GM12878 (cell line): ENCODE data around the gene CARS2.

Experiments used
- CEBPB ChIP-seq, 2 experiments: fragments of 150-350 bp in 1 of 2; IDR thresholded peaks; 2 replicates each; pipeline ENCODE4 v1.6.1; 2012 to 2014; ENCODE audit warnings: low read depth in 2 of 2, low read length in 2 of 2, borderline replicate concordance in 1 of 2, inconsistent platforms in 1 of 2
- CTCF ChIP-seq, 3 experiments: IDR thresholded peaks in 2 of 3; conservative IDR thresholded peaks in 1 of 3; 2 replicates each; pipeline ENCODE4 v1.5.1; 2011; ENCODE audit warnings: low read depth in 3 of 3, low read length in 3 of 3, mild to moderate bottlenecking in 3 of 3, control low read depth in 2 of 3, moderate library complexity in 2 of 3, inconsistent platforms in 1 of 3, mixed read lengths in 1 of 3; ENCODE audit not compliant: control insufficient read depth in 2 of 3, insufficient read depth in 1 of 3; ENCODE audit errors: extremely low read depth in 1 of 3
- ELK1 ChIP-seq: IDR thresholded peaks from 2 replicates; pipeline ENCODE4 v1.6.1; 2012; ENCODE audit warnings: low read depth, low read length, improper control_type of control experiment
- ETV6 ChIP-seq, 2 experiments: fragments of 450-650 bp in 1 of 2; IDR thresholded peaks in 1 of 2; conservative IDR thresholded peaks in 1 of 2; 2 replicates each; pipeline ENCODE4 v1.6.1; 2014; ENCODE audit warnings: antibody characterized with exemption in 1 of 2, borderline replicate concordance in 1 of 2, low read depth in 1 of 2, mild to moderate bottlenecking in 1 of 2, moderate library complexity in 1 of 2
- POLR2A ChIP-seq: IDR thresholded peaks from 2 replicates; pipeline ENCODE4 v1.6.1; 2011; ENCODE audit warnings: low read depth, mild to moderate bottlenecking, low read length
- RAD21 ChIP-seq: IDR thresholded peaks from 2 replicates; pipeline ENCODE4 v1.6.1; 2011; ENCODE audit warnings: mild to moderate bottlenecking, low read depth, low read length, moderate library complexity; ENCODE audit not compliant: insufficient read depth
- SIX5 ChIP-seq: IDR thresholded peaks from 2 replicates; pipeline ENCODE4 v1.6.1; 2011; ENCODE audit warnings: mild to moderate bottlenecking, low read depth, low read length, moderate library complexity; ENCODE audit not compliant: severe bottlenecking
- STAT3 ChIP-seq: IDR thresholded peaks from 2 replicates; pipeline ENCODE4 v1.6.1; 2011; ENCODE audit warnings: low read depth, low read length, improper control_type of control experiment
- SUZ12 ChIP-seq: fragments of 200-600 bp; sonication (generic); IDR thresholded peaks from one replicate; pipeline ENCODE4 v1.6.1; 2018; ENCODE audit warnings: antibody characterized with exemption, mild to moderate bottlenecking; ENCODE audit not compliant: unreplicated experiment
- ZNF207 ChIP-seq: fragments of 450-650 bp; IDR thresholded peaks from 2 replicates; pipeline ENCODE4 v1.6.1; 2014; ENCODE audit warnings: antibody characterized with exemption, mild to moderate bottlenecking, borderline replicate concordance
- ZSCAN29 ChIP-seq: fragments of 450-650 bp; IDR thresholded peaks from 2 replicates; pipeline ENCODE4 v1.6.1; 2017; ENCODE audit warnings: mild to moderate bottlenecking, moderate library complexity
- ZZZ3 ChIP-seq: IDR thresholded peaks from 2 replicates; pipeline ENCODE4 v1.6.1; 2011; ENCODE audit warnings: low read depth; ENCODE audit not compliant: control insufficient read depth, insufficient read length

- no peak for TF ChIP-seq CTCF (IDR thresholded peaks at IDR 0.05 in 2 of 3, conservative IDR thresholded peaks at IDR 0.05 in 1 of 3; ENCODE audit: control insufficient read depth in 2 of 3, extremely low read depth in 1 of 3, insufficient read depth in 1 of 3, low read depth in 3 of 3, low read length in 3 of 3)
- no peak for TF ChIP-seq POLR2A
- no peak for TF ChIP-seq ELK1
- TF ChIP-seq ZNF207, result no peak
- TF ChIP-seq SIX5, result no peak
- no peak for TF ChIP-seq STAT3
- no peak for TF ChIP-seq ETV6 (conservative IDR thresholded peaks at IDR 0.05 in 1 of 2, IDR thresholded peaks at IDR 0.05 in 1 of 2; ENCODE audit: borderline replicate concordance in 1 of 2, low read depth in 1 of 2)
- TF ChIP-seq SUZ12, result no peak
- no peak for TF ChIP-seq ZSCAN29
- no peak for TF ChIP-seq ZZZ3
- no peak for TF ChIP-seq CEBPB (IDR thresholded peaks at IDR 0.05; ENCODE audit: borderline replicate concordance in 1 of 2, low read depth in 2 of 2, low read length in 2 of 2)
- no peak for TF ChIP-seq RAD21
Observed at GRCh38 chr13:110618167-110618566, 87.7 kb downstream of the CARS2 start.
